Upper lobe of right lung (tissue), 1 donor: ENCODE data around the gene KLC1. TPM values are rescaled to one million over a fixed set of nuclear protein-coding genes. Genes with fewer than 3 reads are reported as not detected.
A peak's percentile ranks its signal among the peaks of the same experiment; 100 is the strongest.

Experiments
- ATAC-seq: fragments of 200-7000 bp; cut with Tn5 transposase; one replicate; pipeline ENCODE4 v1.9.1; 2020; ENCODE audit warnings: mild to moderate bottlenecking, moderate library complexity
- DNase-seq: peaks from one replicate; pipeline ENCODE4 v3.0.0-alpha.2; 2020
- H3K27ac ChIP-seq: fragments of 200-600 bp; one replicate; pipeline ENCODE4 v1.8.0; 2022
- H3K27me3 ChIP-seq: fragments of 200-600 bp; one replicate; pipeline ENCODE4 v1.8.0; 2022; ENCODE audit warnings: mild to moderate bottlenecking
- H3K36me3 ChIP-seq: fragments of 200-600 bp; one replicate; pipeline ENCODE4 v1.8.0; 2022
- H3K4me1 ChIP-seq: fragments of 200-600 bp; one replicate; pipeline ENCODE4 v1.8.0; 2022
- H3K4me3 ChIP-seq: fragments of 200-600 bp; one replicate; pipeline ENCODE4 v1.8.0; 2022; ENCODE audit warnings: mild to moderate bottlenecking
- H3K9me3 ChIP-seq: fragments of 200-600 bp; one replicate; pipeline ENCODE4 v1.8.0; 2022
- intact Hi-C: fragments of 100-400 bp; cut with DNase I; formaldehyde crosslinking; loops from one replicate; pipeline ENCODE4 v1.11.0; 2022
- total RNA-seq: library from RNA; stranded (reverse); fragmentation: NEBNext Ultra II Directional; extraction: Animal tissue kit (Norgen Biotek cat#: 25700); gene quantifications from one replicate; pipeline ENCODE4 v1.2.1, GENCODE V29; 2021
- TF ChIP-seq, protein P1 (sequence below): fragments of 200-600 bp; IDR thresholded peaks from one replicate; pipeline ENCODE4 v1.8.0; 2022; ENCODE audit warnings: antibody characterized with exemption
- donor health status: DM: no; HTN: yes; CAD: no; lungs with severe emphysema.

KLC1 gene
- total RNA-seq, 1 donor from 2014 or later, result 172 TPM

DNA sequence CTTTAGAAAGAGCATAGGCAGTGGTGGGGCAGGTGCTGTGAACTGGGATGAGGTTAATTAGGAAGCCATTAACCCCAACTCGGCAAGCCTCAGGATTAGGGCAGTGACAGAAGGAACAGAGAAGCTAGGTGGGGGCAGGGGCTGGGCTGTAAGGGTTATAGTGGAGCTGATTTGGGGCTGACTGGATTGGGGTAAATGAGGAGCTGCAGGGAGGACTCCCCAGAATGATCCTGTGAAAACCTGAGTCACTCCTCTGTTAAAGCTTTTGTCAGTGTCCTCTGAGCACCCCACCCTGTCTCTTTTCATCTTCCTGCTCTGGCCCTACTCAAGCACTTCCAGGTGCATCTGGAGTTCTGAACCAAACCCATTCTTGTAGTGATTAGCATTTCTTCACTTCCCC, 4.4 kb downstream of the KLC1 start:
- TF ChIP-seq, protein P1, sequence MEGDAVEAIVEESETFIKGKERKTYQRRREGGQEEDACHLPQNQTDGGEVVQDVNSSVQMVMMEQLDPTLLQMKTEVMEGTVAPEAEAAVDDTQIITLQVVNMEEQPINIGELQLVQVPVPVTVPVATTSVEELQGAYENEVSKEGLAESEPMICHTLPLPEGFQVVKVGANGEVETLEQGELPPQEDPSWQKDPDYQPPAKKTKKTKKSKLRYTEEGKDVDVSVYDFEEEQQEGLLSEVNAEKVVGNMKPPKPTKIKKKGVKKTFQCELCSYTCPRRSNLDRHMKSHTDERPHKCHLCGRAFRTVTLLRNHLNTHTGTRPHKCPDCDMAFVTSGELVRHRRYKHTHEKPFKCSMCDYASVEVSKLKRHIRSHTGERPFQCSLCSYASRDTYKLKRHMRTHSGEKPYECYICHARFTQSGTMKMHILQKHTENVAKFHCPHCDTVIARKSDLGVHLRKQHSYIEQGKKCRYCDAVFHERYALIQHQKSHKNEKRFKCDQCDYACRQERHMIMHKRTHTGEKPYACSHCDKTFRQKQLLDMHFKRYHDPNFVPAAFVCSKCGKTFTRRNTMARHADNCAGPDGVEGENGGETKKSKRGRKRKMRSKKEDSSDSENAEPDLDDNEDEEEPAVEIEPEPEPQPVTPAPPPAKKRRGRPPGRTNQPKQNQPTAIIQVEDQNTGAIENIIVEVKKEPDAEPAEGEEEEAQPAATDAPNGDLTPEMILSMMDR, result no peak
- H3K27me3 ChIP-seq, result no peaks in the 10 kb centered on the region
- no peak overlapping the region for H3K27ac ChIP-seq
- H3K36me3 ChIP-seq, result peaks cover 12% of the 10 kb centered on the region
- ATAC-seq (no peak), DNase-seq (no peak)
- H3K4me3 ChIP-seq, result no peak overlapping the region
- intact Hi-C loops, result no loop called here
- H3K4me1 ChIP-seq, result peaks cover 55% of the 10 kb centered on the region
- no peaks in the 10 kb centered on the region for H3K9me3 ChIP-seq

DNA sequence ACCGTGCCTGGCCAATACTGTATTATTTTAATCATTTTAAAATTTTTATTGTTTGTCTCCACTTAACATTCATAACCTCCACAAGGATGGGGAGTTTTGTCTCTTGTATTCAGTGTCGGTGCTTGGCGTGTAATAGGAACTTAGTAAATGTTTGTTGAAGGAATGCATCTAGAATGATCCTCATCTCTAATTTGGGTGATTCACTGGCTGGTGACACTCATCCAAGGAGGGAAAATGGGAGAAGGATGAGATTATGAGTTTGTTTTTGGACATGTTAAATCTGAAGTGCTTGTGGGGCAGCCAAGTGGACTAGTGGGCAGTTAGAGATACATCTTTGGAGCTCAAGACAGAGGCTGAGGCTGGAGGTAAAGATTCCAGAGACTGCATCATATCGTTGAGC, 5.1 kb downstream of the KLC1 start:
- H3K36me3 ChIP-seq, result peaks cover 12% of the 10 kb centered on the region
- ATAC-seq, result no peak
- no peak overlapping the region for H3K27ac ChIP-seq

DNA sequence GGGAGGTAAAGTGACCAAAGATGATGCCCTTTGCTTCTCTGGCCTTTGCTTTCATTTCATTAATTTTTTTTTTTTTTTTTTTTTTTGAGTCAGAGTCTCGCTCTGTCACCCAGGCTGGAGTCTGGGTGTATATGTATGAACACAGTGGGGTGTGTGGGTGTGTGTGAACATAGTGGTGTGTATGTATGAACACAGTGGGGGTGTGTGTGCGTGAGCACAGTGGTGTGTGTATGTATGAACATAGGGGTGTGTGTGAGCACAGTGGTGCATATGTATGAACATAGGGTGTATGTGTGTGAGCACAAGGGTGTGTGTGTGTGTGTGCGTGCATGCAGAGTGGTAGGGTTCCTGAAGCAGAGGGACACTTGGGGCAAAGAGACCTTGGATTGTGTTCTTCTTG, 9.6 kb downstream of the KLC1 start:
- H3K36me3 ChIP-seq, result peaks cover 12% of the 10 kb centered on the region
- no peak overlapping the region for H3K4me3 ChIP-seq
- peaks cover 35% of the 10 kb centered on the region for H3K4me1 ChIP-seq
- no peaks in the 10 kb centered on the region for H3K9me3 ChIP-seq
- intact Hi-C loops, result no loop called here
- DNase-seq, result no peak
- no peaks in the 10 kb centered on the region for H3K27me3 ChIP-seq
- no peak overlapping the region for H3K27ac ChIP-seq
- ATAC-seq, result peak; percentile 37
- TF ChIP-seq, protein P1, result no peak

More for the DNA sequence above, 5.1 kb downstream of the KLC1 start:
- TF ChIP-seq, protein P1, result no peak
- DNase-seq, result no peak
- Histone ChIP-seq H3K9me3 (no peaks in the 10 kb centered on the region), H3K27me3 (no peaks in the 10 kb centered on the region), H3K4me1 (peaks cover 60% of the 10 kb centered on the region), H3K4me3 (no peak overlapping the region)
- intact Hi-C loops, result no loop called here

DNA sequence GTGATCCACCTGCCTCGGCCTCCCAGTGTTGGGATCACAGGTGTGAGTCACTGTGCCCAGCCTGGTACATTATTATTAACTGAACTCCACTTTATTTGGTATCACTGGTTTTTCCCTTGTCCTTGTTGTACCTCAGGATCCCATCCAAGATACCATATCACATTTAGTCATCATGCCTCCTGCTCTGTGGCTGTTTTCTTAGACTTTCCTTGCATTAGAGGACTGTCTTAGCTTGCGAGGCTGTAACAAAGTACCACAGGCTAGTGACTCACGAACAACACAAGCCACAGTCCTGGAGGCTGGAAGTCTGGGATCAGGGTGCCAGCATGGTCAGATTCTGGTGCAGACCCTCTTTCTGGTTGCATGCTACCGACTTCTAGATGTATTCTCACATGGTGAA, 12.2 kb downstream of the KLC1 start:
- Histone ChIP-seq H3K27ac (no peak overlapping the region), H3K36me3 (peaks cover 6% of the 10 kb centered on the region), H3K4me3 (no peak overlapping the region), H3K9me3 (no peaks in the 10 kb centered on the region), H3K27me3 (no peaks in the 10 kb centered on the region), H3K4me1 (peaks cover 19% of the 10 kb centered on the region)
- TF ChIP-seq, protein P1, result no peak
- DNase-seq (no peak), ATAC-seq (no peak)
- intact Hi-C loops, result no loop called here

DNA sequence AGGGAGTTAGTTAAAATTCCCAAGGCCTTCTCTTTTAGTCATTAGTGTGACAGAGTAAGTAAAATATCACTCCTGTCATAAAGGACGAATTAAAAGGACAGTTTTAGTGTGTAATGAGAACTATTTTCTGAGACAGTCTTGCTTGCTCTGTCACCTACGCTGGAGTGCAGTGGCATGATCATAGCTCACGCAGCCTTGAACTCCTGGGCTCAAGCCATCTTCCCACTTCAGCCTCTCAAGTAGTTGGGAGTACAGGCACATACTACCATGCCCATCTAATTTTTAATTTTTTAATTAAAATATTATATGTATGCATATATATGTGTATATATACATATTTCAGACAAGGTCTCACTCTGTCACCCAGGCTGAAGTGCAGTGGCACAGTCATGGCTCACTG, 17.2 kb downstream of the KLC1 start:
- ATAC-seq, result no peak

More for the DNA sequence above, 17.2 kb downstream of the KLC1 start:
- TF ChIP-seq, protein P1, result no peak
- H3K9me3 ChIP-seq, result no peaks in the 10 kb centered on the region
- no peak overlapping the region for H3K4me3 ChIP-seq
- H3K27me3 ChIP-seq, result no peaks in the 10 kb centered on the region
- intact Hi-C loops, result no loop called here
- no peak overlapping the region for H3K27ac ChIP-seq
- no peaks in the 10 kb centered on the region for H3K36me3 ChIP-seq
- no peak for DNase-seq
- H3K4me1 ChIP-seq, result peaks cover 11% of the 10 kb centered on the region
